Measurements from ENCODE around the gene EEF2K.

- no peak for TF ChIP-seq CTCF (IDR thresholded peaks at IDR 0.05)
- TF ChIP-seq POLR2AphosphoS5 (IDR thresholded peaks at IDR 0.05): no peak
These were observed 17.8 kb upstream of the EEF2K start for GRCh38 chr16:22188267-22188594.
